T-helper 1 cell (primary cell): ENCODE measurements around the gene GRID1.

ENCODE experiments used
- DNase-seq, 5 donors: peaks; one replicate each; pipeline ENCODE4 v3.0.0-alpha.2; 2012 to 2020

The GRID1 gene

DNA sequence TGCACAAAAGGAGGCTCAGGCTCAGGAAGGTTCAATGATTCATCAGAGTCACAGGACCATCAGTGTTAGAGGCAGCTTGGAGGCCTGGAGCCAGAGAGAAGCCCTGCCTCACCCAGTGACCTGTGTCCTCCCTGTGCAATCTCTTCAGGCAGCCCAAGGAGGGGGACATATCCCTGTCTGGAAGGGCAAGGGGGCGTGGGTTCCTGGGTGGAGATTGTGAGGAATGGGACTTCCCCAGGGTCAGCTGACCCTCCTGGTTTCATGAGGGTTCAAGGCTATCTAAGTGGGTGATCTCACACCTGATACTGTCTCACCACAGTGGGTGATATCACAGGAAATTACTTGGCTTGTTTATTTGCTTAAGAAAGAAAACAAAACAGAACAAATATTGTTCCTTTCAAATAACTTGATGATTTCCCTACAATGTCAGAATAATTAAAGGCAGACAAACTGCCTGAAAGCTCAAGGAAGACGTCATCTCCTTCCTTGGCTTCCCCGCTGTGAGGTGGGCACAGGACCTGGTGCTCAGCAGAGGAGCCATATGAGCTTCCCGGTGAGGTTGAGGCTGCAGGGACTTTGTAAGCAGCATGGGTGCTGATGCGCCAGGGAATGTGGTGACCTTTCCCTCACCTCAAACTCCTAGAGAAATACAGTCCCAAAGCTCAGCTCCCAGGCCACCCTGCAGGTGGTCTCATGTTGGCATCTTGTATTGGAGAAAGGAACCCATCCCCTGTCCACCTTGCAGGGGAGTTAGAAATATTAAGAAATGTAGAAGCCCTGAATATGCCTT lies 763.2 kb downstream of the GRID1 start:
- no peak for DNase-seq

- no peak for DNase-seq
Measured at GRCh38 chr10:85602713-85603112, 763.9 kb downstream of the GRID1 start.

DNA sequence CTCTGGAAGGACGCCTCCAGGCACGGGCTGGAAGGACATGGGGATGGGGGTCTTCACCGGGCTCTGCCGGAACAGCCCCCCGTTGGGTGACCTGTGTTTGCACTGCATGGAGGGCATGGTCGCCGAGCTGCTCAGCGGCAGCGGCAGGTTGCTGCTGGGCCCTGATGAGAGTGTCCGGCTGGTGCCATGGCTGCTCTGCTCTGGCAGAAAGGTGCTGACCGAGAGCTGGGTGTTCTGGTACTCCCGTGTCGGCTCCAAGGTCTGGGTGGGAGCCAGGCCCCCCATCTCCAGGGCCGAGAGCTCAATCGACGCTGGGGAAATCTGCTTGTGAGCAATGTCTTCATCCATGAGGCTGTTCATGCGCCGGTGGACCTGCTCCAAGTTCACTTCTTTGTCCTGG lies 764.3 kb downstream of the GRID1 start:
- no peak for DNase-seq

DNA sequence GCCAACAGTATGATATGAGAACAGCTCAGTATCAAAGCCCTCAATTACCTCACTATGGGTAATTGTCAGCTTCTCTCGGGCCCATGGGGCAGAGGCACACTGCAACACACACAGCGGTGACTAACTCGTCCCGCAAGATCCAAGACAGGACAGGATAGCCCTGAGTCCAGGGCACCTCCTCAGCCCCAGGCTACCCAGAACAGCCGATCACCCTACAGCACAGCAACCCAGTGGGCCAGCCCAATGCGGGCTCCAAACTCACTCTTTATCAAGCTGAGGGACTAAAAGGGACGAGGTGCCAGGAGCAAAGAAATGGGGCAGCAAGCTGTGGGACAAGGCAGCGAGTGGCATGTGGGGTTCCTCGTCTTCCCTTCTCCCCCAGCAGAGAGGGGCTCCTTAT lies 765.1 kb downstream of the GRID1 start:
- DNase-seq: no peak

DNA sequence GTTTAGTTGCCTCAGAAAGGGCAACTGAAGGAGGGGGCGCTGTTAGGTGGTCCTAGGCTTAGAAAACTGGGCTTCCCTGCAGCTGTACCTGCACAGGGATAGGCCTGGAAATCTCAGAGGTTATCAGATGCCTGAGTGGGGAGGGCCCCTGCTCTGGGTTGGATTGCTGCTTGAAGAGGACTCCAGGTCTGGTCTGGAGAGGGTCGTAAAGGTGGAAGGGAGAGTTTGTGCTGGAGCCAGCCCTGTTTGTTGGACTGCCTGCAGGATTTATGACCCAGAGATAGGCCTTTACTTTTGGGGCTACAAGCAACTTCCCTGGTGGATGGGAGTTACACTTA lies 765.9 kb downstream of the GRID1 start:
- no peak for DNase-seq

DNA sequence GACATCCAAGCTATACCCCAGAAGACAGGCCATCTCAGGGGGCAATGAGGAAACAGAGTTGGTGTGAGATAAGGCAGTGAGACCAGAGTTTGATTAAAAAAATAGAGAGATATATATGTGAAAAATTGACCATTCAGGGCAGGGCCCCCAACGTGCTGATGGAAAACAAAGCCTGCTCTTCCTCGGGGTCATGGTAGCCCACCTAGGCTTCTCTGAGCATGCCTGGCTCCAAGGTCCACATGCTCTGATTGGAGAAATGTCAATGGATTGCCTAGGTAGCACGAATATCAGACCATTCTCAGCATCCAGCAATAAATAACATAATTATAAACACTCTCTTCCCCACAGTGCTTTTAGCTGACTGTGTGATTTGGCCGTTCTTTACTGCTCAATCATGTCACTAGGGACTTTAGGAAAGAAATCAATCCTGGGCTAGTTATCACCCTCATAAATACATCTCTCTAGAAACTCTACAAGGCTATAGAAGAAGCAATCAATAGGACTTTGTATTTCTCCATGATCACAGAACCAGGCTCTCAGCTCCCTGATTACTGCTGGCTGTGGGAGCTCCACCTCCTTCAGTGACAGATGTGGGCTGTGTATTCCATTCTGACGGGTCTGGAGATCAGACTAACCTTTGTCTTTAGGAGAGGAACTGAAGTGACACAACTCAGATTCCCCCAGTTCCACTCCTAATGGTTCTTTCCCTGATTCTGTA lies 766.4 kb downstream of the GRID1 start:
- no peak for DNase-seq

- no peak for DNase-seq
Measured at GRCh38 chr10:85599081-85599480, 767.5 kb downstream of the GRID1 start.

DNA sequence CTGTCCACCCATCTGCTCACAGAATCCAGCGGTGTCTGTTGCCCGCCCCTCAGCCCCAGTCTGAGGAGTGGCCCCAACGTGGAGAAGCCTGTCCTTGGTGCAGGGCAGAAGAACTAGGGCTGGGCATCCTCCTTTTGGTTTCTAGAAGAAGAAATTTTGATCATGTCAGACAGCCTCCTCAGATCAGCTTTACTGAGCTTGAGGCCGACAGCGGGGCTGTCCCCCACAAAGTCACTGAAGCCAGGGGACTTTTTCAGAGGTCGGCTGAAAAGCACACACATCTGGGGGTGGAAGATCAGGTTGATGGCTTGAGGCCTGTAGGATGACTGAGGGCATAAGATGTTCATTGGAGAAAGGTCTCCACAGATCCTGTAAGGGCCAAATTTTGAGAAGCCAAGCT lies 767.9 kb downstream of the GRID1 start:
- DNase-seq: no peak

- no peak for DNase-seq
Measured at GRCh38 chr10:85597006-85597405, 769.6 kb downstream of the GRID1 start.

GRCh38 chr10:85596389-85596788 lies 770.2 kb downstream of the GRID1 start:
- DNase-seq: no peak

DNA sequence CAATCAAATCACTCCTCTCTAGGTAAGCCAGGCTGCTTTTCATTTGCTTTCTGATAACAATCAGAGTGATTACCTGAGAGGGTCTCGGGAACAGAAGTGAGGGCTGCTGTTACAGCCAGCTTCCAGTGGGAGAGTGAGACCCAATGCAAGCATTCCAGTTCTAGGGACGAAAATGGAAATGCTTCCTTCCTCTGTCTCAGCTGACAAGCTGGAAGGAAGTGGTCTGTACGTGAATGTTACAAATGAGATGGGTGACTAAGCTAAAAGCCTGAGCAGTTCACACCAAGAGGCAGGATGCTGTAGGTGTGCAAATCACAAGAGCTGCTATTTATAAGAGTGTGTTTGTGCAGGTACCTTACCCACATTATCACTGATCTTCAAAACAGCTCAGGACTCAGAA lies 772.4 kb downstream of the GRID1 start:
- DNase-seq: peak in 1 of 5 donors; percentile 26

DNA sequence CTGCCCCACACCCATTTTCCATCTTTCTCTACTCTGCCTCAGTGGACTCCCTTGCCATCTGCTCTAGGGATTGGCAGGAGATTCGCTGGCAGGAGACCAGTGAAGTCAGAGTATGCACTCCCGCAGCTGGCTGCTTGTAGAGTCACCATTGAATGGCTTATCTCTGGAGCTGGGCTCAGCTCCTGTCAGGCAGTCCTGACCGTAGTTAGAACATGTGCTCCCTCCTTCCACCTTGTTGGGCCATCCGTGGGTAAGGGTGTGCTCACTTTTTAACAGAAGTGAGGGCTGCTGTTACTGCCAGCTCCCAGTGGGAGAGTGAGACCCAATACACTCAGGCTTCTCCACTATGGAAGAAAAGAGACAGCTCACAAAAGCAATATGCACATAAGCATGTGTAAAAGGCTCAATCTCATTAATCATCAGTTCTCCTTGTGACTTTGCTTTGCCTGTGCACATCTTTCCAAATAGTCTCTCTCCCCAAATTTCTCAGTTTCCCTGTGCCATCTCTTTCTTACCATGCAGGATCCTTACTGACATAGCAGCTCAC lies 773.3 kb downstream of the GRID1 start:
- no peak for DNase-seq

- no peak for DNase-seq
Measured at GRCh38 chr10:85581371-85581770, 785.2 kb downstream of the GRID1 start.

- no peak for DNase-seq
Measured at GRCh38 chr10:85580585-85580984, 786.0 kb downstream of the GRID1 start.

GRCh38 chr10:85578860-85579259 lies 787.7 kb downstream of the GRID1 start:
- DNase-seq: no peak

GRCh38 chr10:85575441-85575840 lies 791.2 kb downstream of the GRID1 start:
- no peak for DNase-seq

- no peak for DNase-seq
Measured at GRCh38 chr10:85570871-85571270, 795.7 kb downstream of the GRID1 start.

DNA sequence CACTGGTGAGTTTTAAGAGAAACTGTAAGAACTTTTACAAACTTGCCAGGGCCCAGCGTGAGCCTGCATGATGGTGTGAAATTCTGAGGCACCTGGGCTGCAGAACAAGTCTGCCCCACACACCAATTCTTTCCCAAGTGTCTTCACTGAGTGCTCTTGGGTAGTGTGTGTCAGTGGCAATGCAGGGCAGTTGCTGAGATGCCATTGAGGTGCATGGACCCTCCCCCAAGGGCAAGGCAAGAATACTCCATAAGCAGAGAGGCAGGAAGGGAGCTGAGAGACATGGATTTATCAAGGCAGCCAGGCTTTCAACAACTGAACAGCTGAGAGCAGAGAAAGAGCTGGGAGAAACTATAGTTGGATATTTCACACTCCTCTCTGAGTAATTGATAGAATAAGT lies 801.2 kb downstream of the GRID1 start:
- no peak for DNase-seq

- no peak for DNase-seq
Measured at GRCh38 chr10:85558533-85558932, 808.1 kb downstream of the GRID1 start.

DNA sequence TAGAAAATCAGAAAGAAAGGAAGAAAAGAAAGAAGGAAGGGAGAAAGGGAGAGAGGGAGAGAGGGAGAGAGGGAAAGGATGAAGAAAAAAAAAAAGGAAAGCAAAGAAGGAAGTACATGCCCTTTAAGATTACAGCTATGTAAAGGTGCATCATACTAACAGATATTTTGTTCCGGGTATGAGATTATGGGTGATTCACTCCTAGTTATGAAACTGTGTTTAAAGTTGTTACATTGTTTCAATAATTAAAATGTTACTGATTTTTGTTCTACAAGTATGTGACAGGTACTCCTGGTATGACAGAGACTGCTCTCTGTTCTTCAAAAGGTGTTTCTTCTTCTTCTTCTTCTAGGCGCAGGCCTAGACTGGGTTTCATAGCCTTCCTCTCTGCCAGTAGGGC lies 808.9 kb downstream of the GRID1 start:
- DNase-seq: no peak

DNA sequence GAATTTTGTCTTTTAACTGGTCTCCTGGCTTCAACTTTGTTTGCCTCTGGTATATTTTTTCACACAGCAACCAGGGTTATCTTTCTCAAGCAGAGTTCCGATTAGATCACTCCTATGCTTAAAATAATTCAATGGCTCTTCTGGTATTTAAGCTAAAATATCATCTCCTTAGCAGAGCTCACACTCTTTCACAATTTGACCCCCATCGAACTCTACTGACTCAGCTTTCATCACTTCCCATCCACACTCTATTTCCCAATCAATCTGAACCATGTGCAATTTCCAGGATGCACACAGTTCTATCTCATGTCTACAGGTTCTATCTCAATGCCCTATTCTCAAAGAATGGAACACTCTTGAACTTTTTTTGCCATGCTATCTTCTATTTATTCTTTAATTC lies 809.5 kb downstream of the GRID1 start:
- no peak for DNase-seq
